ENCODE results near the gene FAM222A.

FAM222A gene

GRCh38 chr12:109711596-109712461 lies 1.8 kb upstream of the FAM222A start:
- DNase-seq = no peak

GRCh38 chr12:109714141-109714912 lies 702 bp downstream of the FAM222A start:
- peak; percentile 68 for DNase-seq

- no peak for DNase-seq
Measured at GRCh38 chr12:109714913-109715244, 1.3 kb downstream of the FAM222A start.

GRCh38 chr12:109715310-109716091 lies 1.9 kb downstream of the FAM222A start:
- DNase-seq = peak; percentile 9

- no peak for DNase-seq
Measured at GRCh38 chr12:109716092-109716479, 2.5 kb downstream of the FAM222A start.

- no peak for DNase-seq
Measured at GRCh38 chr12:109716512-109717389, 3.1 kb downstream of the FAM222A start.

- no peak for DNase-seq
Measured at GRCh38 chr12:109717390-109718357, 4.0 kb downstream of the FAM222A start.

GRCh38 chr12:109718390-109718789 lies 4.8 kb downstream of the FAM222A start:
- no peak for DNase-seq

- DNase-seq = no peak
Measured at GRCh38 chr12:109719123-109720022, 5.7 kb downstream of the FAM222A start.

GRCh38 chr12:109720152-109720856 lies 6.7 kb downstream of the FAM222A start:
- no peak for DNase-seq

GRCh38 chr12:109720857-109721189 lies 7.2 kb downstream of the FAM222A start:
- DNase-seq = no peak

GRCh38 chr12:109721276-109721675 lies 7.7 kb downstream of the FAM222A start:
- no peak for DNase-seq

GRCh38 chr12:109722022-109722720 lies 8.5 kb downstream of the FAM222A start:
- DNase-seq = no peak

- no peak for DNase-seq
Measured at GRCh38 chr12:109722721-109723094, 9.1 kb downstream of the FAM222A start.

- DNase-seq = no peak
Measured at GRCh38 chr12:109723311-109723881, 9.8 kb downstream of the FAM222A start.

- no peak for DNase-seq
Measured at GRCh38 chr12:109724321-109724892, 10.8 kb downstream of the FAM222A start.

GRCh38 chr12:109725321-109726105 lies 11.9 kb downstream of the FAM222A start:
- DNase-seq = no peak
